Cardiac muscle cell (in vitro differentiated cells and primary cell): ENCODE measurements around the gene PTGFR. TPM values are rescaled to one million over a fixed set of nuclear protein-coding genes. Genes with fewer than 3 reads are reported as not detected.
A peak's percentile ranks its signal among the peaks of the same experiment; 100 is the strongest.

ENCODE experiments used
- DNase-seq, 2 donors: peaks; one replicate each; pipeline versions ENCODE4 v3.0.0 to v3.0.0-alpha.2; 2010 to 2017; ENCODE audit warnings: low read depth in 1 of 2, low spot score in 1 of 2
- H3K27ac ChIP-seq: fragments of 200-600 bp; sonication (generic); 2 replicates; pipeline ENCODE4 v1.5.1; 2016
- H3K27me3 ChIP-seq: fragments of 200-600 bp; sonication (generic); 2 replicates; pipeline ENCODE4 v1.6.0; 2016; ENCODE audit warnings: control low read depth
- H3K36me3 ChIP-seq: fragments of 200-600 bp; sonication (generic); 2 replicates; pipeline ENCODE4 v1.5.1; 2016; ENCODE audit warnings: control low read depth
- H3K4me1 ChIP-seq: fragments of 200-600 bp; sonication (generic); 2 replicates; pipeline ENCODE4 v1.8.1; 2017; ENCODE audit warnings: low read depth, mild to moderate bottlenecking, mixed run types
- H3K4me3 ChIP-seq: fragments of 200-600 bp; sonication (generic); 2 replicates; pipeline ENCODE4 v1.5.1; 2016; ENCODE audit warnings: mild to moderate bottlenecking
- H3K9me3 ChIP-seq: fragments of 200-600 bp; sonication (generic); 2 replicates; pipeline ENCODE4 v1.5.1; 2017; ENCODE audit warnings: low read depth, mild to moderate bottlenecking, control low read depth
- polyA plus RNA-seq: library from polyadenylated mRNA; unstranded; fragments of >200 nt; fragmentation: Nextera tagmentation; extraction: Ambion mirVana; gene quantifications from 2 replicates; pipeline ENCODE4 v1.2.1, GENCODE V29; 2016
- total RNA-seq: library from RNA; depleted of rRNA; stranded (reverse); fragments of >200 nt; gene quantifications from 2 replicates; pipeline ENCODE4 v1.2.3, GENCODE V29; 2016
- TF ChIP-seq, protein P1 (sequence below): IDR thresholded peaks from 2 replicates; pipeline ENCODE4 v1.5.1; 2012; ENCODE audit warnings: low read depth, mild to moderate bottlenecking, low read length

Gene PTGFR
- total and polyA plus RNA-seq, 2 experiments from 2014 or later = not detected

DNA sequence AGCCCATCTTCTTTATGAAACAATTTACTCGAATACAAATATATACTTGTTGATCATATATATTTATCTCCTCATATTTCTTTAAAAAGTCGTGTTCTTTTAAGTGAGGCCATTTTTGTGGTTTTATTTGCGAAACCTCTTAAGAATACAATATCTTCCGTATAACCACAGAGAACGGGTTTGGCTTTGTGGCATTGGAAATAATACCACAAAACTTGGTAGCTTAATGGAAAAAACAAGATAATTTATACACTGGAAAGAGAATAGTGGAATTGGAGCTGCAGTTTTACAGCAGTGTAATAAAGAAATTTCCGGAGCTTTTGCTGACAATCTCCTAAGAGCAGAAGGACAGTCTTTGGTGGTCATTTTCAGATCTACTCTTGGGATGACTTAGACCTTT lies 29.4 kb downstream of the PTGFR start:
- H3K36me3 ChIP-seq = no peaks in the 10 kb centered on the region
- H3K27me3 ChIP-seq = no peaks in the 10 kb centered on the region
- no peak overlapping the region for H3K4me3 ChIP-seq
- DNase-seq = peak in 1 of 2 donors; percentile 52
- no peaks in the 10 kb centered on the region for H3K9me3 ChIP-seq
- TF ChIP-seq, protein P1, sequence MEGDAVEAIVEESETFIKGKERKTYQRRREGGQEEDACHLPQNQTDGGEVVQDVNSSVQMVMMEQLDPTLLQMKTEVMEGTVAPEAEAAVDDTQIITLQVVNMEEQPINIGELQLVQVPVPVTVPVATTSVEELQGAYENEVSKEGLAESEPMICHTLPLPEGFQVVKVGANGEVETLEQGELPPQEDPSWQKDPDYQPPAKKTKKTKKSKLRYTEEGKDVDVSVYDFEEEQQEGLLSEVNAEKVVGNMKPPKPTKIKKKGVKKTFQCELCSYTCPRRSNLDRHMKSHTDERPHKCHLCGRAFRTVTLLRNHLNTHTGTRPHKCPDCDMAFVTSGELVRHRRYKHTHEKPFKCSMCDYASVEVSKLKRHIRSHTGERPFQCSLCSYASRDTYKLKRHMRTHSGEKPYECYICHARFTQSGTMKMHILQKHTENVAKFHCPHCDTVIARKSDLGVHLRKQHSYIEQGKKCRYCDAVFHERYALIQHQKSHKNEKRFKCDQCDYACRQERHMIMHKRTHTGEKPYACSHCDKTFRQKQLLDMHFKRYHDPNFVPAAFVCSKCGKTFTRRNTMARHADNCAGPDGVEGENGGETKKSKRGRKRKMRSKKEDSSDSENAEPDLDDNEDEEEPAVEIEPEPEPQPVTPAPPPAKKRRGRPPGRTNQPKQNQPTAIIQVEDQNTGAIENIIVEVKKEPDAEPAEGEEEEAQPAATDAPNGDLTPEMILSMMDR = no peak
- H3K4me1 ChIP-seq = no peaks in the 10 kb centered on the region
- H3K27ac ChIP-seq = no peak overlapping the region

DNA sequence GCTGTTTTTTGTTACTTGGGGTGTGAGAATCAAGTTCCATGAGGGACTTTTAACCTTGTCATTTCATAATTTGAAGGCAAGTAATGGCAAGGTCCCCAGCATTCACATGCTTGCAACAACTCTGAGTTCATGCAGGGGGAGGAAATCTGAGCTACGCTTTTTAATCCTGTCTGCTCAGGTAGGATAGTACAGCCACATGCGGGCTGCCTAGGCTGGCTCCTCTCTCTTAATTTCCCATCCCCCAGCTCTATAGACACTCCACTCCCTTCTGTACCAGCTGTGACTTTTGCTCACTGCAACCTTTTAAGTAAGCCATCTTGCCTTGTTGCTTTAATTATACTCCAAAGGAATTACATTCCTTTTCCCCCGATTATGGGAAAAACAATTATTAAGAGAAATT lies 30.1 kb downstream of the PTGFR start:
- no peak for DNase-seq
- Histone ChIP-seq H3K27ac (no peak overlapping the region), H3K36me3 (no peaks in the 10 kb centered on the region), H3K4me1 (no peaks in the 10 kb centered on the region), H3K9me3 (no peaks in the 10 kb centered on the region), H3K4me3 (no peak overlapping the region), H3K27me3 (no peaks in the 10 kb centered on the region)
- TF ChIP-seq, protein P1 = no peak

DNA sequence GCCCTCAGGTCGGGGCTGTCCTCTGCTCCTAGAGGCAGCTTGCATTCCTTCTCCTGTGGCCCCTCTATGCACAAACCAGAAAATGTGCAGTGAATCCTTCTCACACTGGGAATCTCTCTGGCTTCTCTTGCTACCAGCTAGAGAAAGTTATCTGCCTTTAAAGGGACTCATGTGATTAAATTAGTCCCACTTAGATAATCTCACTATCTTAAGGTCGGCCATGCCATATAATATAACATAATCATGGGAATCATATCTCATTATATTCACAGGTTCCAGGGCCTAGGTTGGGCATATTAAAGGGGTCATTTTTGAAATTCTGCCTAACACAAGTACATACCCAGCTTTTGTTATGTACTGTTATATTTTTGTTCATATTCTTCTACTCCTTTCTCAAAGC lies 31.4 kb downstream of the PTGFR start:
- DNase-seq = no peak
- no peaks in the 10 kb centered on the region for H3K4me1 ChIP-seq
- H3K36me3 ChIP-seq = no peaks in the 10 kb centered on the region
- TF ChIP-seq, protein P1 = no peak
- H3K27me3 ChIP-seq = no peaks in the 10 kb centered on the region
- H3K4me3 ChIP-seq = no peak overlapping the region
- no peaks in the 10 kb centered on the region for H3K9me3 ChIP-seq
- no peak overlapping the region for H3K27ac ChIP-seq

DNA sequence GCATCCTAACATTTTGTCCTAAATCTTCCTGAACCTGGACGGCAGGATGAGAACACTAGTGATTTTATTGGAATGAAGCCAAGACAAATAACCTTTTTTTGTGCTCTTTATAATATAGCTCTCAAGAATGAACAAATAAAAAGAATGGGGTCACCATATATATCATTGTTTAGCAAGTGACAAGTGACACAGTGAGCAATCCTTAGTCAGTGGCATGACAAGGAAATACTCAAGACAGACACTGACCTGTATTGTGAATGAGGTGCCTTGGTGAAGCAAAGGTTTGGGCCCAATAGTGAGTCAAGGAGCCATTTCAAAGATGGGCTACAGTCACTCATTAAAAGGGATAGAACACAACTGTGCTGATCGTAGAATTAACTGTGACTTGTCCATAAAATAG lies 35.7 kb downstream of the PTGFR start:
- Histone ChIP-seq H3K4me1 (no peaks in the 10 kb centered on the region), H3K27me3 (no peaks in the 10 kb centered on the region), H3K4me3 (no peak overlapping the region), H3K27ac (no peak overlapping the region), H3K9me3 (no peaks in the 10 kb centered on the region), H3K36me3 (no peaks in the 10 kb centered on the region)
- TF ChIP-seq, protein P1 = no peak
- no peak for DNase-seq

DNA sequence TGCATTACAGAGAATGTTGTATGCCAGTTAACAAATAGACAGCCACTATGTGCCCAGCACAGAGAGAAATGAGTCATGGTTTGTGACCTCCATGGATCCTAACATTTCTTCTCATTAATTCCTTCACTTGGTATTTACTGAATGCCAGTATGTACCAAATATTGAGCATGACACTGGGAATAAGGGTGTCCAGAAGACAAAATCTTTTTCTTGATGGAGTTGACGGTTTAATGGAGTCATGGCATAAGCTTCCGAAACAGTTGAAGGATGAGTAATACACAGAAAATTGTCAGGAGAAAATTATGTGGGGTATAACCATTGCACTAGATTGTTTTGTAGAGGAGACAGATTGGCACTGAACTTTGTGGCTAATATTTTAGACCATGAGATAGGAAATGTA lies 36.9 kb downstream of the PTGFR start:
- H3K4me1 ChIP-seq = no peaks in the 10 kb centered on the region
- no peak overlapping the region for H3K4me3 ChIP-seq
- H3K9me3 ChIP-seq = no peaks in the 10 kb centered on the region
- no peak for DNase-seq
- H3K36me3 ChIP-seq = no peaks in the 10 kb centered on the region
- H3K27ac ChIP-seq = no peak overlapping the region
- H3K27me3 ChIP-seq = no peaks in the 10 kb centered on the region
- TF ChIP-seq, protein P1 = no peak

DNA sequence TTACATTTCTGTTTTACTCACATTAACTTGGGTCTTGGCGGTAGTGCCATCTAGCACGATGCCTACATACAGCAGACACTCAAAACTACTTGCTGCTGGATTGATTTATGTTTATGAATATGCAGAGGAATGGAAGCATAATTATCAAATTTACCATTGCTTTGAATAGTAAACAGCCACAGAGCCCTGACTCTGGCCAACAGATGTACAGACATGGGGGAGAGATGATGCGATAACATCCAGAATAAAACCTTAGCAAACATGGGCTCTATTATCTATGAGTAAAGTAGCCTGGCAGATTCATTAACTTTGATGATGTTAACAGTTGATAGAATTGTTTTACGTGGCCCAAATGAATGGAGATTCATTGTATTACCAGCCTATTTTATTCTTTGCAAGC lies 42.8 kb downstream of the PTGFR start:
- Histone ChIP-seq H3K4me3 (no peak overlapping the region), H3K4me1 (no peaks in the 10 kb centered on the region), H3K9me3 (no peaks in the 10 kb centered on the region), H3K27ac (no peak overlapping the region), H3K36me3 (no peaks in the 10 kb centered on the region), H3K27me3 (no peaks in the 10 kb centered on the region)
- TF ChIP-seq, protein P1 = no peak
- no peak for DNase-seq
